GM10266 (cell line): ENCODE data around the gene ABITRAM.
"Not testable (repeated sequence)": the region's sequence is repeated elsewhere in the genome, so short reads cannot be mapped to it uniquely, and the experiment has no call there.

Experiments
- DNase-seq: peaks from one replicate; pipeline ENCODE4 v3.0.0; 2012; ENCODE audit errors: extremely low spot score
- CTCF ChIP-seq: IDR thresholded peaks from 2 replicates; pipeline ENCODE4 v1.5.1; 2012; ENCODE audit warnings: mild to moderate bottlenecking, low read depth; ENCODE audit not compliant: control insufficient read depth, insufficient read depth; ENCODE audit errors: missing control alignments

The ABITRAM gene

GRCh38 chr9:108956022-108956630 lies 21.9 kb downstream of the ABITRAM start:
- no peak for TF ChIP-seq CTCF
- no peak for DNase-seq

GRCh38 chr9:108956631-108957026 lies 22.4 kb downstream of the ABITRAM start:
- TF ChIP-seq CTCF: no peak
- no peak for DNase-seq

- no peak for TF ChIP-seq CTCF
- no peak for DNase-seq
Measured at GRCh38 chr9:108960331-108960730, 26.1 kb downstream of the ABITRAM start.

- DNase-seq: no peak
- TF ChIP-seq CTCF: no peak
Measured at GRCh38 chr9:108961151-108961550, 27.0 kb downstream of the ABITRAM start.

GRCh38 chr9:108963459-108964143 lies 29.4 kb downstream of the ABITRAM start:
- TF ChIP-seq CTCF: no peak
- no peak for DNase-seq

GRCh38 chr9:108967916-108968315 lies 33.7 kb downstream of the ABITRAM start:
- no peak for DNase-seq
- TF ChIP-seq CTCF: no peak

GRCh38 chr9:108971392-108971791 lies 37.2 kb downstream of the ABITRAM start:
- DNase-seq: not testable (repeated sequence)
